Mesendoderm (in vitro differentiated cells): ENCODE measurements around the gene SULT1C2.
"Not testable (repeated sequence)": the region's sequence is repeated elsewhere in the genome, so short reads cannot be mapped to it uniquely, and the experiment has no call there.

ENCODE experiments used
- DNase-seq: peaks from one replicate; pipeline ENCODE4 v3.0.0; 2013
- H2AK5ac ChIP-seq: 2 replicates; pipeline ENCODE4 v1.6.1; 2013; ENCODE audit warnings: low read length, inconsistent platforms
- H2BK120ac ChIP-seq: 2 replicates; pipeline ENCODE4 v1.6.1; 2013; ENCODE audit warnings: low read depth, mild to moderate bottlenecking, low read length, moderate library complexity, mixed read lengths
- H2BK15ac ChIP-seq: replicated peaks from 2 replicates; pipeline ENCODE4 v1.6.1; 2013; ENCODE audit warnings: low read depth, mild to moderate bottlenecking, moderate library complexity
- H2BK5ac ChIP-seq: 2 replicates; pipeline ENCODE4 v1.6.1; 2013; ENCODE audit warnings: low read length, inconsistent platforms
- H3K18ac ChIP-seq: 2 replicates; pipeline ENCODE4 v1.6.1; 2013; ENCODE audit warnings: mild to moderate bottlenecking, low read length, mixed read lengths
- H3K23ac ChIP-seq: one replicate; pipeline ENCODE4 v1.6.1; 2013; ENCODE audit warnings: low read length
- H3K27ac ChIP-seq: 2 replicates; pipeline ENCODE4 v1.5.1; 2013; ENCODE audit warnings: low read depth, mild to moderate bottlenecking, inconsistent platforms, low read length, moderate library complexity
- H3K27me3 ChIP-seq: 2 replicates; pipeline ENCODE4 v1.6.1; 2013; ENCODE audit warnings: low read length, control low read depth, mild to moderate bottlenecking, inconsistent platforms; ENCODE audit not compliant: insufficient read depth, poor library complexity
- H3K36me3 ChIP-seq: 2 replicates; pipeline ENCODE4 v1.6.1; 2013; ENCODE audit warnings: low read length, inconsistent platforms; ENCODE audit not compliant: control insufficient read depth, insufficient read depth
- H3K4ac ChIP-seq: one replicate; pipeline ENCODE4 v1.6.1; 2013; ENCODE audit warnings: low read depth, mild to moderate bottlenecking, low read length, moderate library complexity
- H3K4me1 ChIP-seq: 2 replicates; pipeline ENCODE4 v1.6.1; 2013; ENCODE audit warnings: low read depth, low read length, inconsistent platforms; ENCODE audit not compliant: control insufficient read depth
- H3K4me2 ChIP-seq: 2 replicates; pipeline ENCODE4 v1.6.1; 2013; ENCODE audit warnings: low read length
- H3K4me3 ChIP-seq: 2 replicates; pipeline ENCODE4 v1.5.1; 2013; ENCODE audit warnings: mild to moderate bottlenecking, low read length
- H3K56ac ChIP-seq: one replicate; pipeline ENCODE4 v1.6.1; 2013; ENCODE audit warnings: low read length
- H3K79me1 ChIP-seq: 2 replicates; pipeline ENCODE4 v1.6.1; 2013; ENCODE audit warnings: low read length, inconsistent platforms
- H3K79me2 ChIP-seq: 2 replicates; pipeline ENCODE4 v1.6.1; 2013; ENCODE audit warnings: mild to moderate bottlenecking, low read length; ENCODE audit not compliant: control insufficient read depth, insufficient read depth
- H3K9ac ChIP-seq: 2 replicates; pipeline ENCODE4 v1.6.1; 2013; ENCODE audit warnings: low read length, inconsistent platforms
- H4K5ac ChIP-seq: one replicate; pipeline ENCODE4 v1.6.1; 2013; ENCODE audit warnings: low read length
- H4K8ac ChIP-seq: one replicate; pipeline ENCODE4 v1.6.1; 2013; ENCODE audit warnings: low read depth, mild to moderate bottlenecking, control low read depth, low read length, moderate library complexity
- WGBS: extraction: QIAGEN DNeasy Blood & Tissue Kit; methylation state at CpG from one replicate; pipeline ENCODE4 v1.1.7; 2013; ENCODE audit warnings: low lambda C conversion rate, missing lambda C conversion rate; ENCODE audit not compliant: insufficient coverage; ENCODE audit errors: extremely low coverage; 5-methylcytosine and 5-hydroxymethylcytosine counted together

SULT1C2 gene

GRCh38 chr2:108278631-108279030, 10.1 kb upstream of the SULT1C2 start:
- no peak overlapping the region for H3K4me2 ChIP-seq
- H3K79me1 ChIP-seq = no peaks in the 10 kb centered on the region
- no peak overlapping the region for H3K4me3 ChIP-seq
- H3K79me2 ChIP-seq = no peaks in the 10 kb centered on the region
- H3K4ac ChIP-seq = no peak overlapping the region
- no peak overlapping the region for H4K5ac ChIP-seq
- H3K27ac ChIP-seq = no peak overlapping the region
- no peak overlapping the region for H3K18ac ChIP-seq
- no peak overlapping the region for H2AK5ac ChIP-seq
- H3K9ac ChIP-seq = no peak overlapping the region
- no peak overlapping the region for H3K23ac ChIP-seq
- WGBS = no CpG with 5 or more reads among the region's 2 CpGs
- DNase-seq = no peak
- H3K4me1 ChIP-seq = no peaks in the 10 kb centered on the region
- H3K56ac ChIP-seq = no peak overlapping the region
- no peak overlapping the region for H2BK15ac ChIP-seq
- no peaks in the 10 kb centered on the region for H3K27me3 ChIP-seq
- H2BK120ac ChIP-seq = no peak overlapping the region
- H3K36me3 ChIP-seq = no peaks in the 10 kb centered on the region
- H4K8ac ChIP-seq = no peak overlapping the region
- H2BK5ac ChIP-seq = no peak overlapping the region

GRCh38 chr2:108279468-108279867, 9.2 kb upstream of the SULT1C2 start:
- H2AK5ac ChIP-seq = no peak overlapping the region
- H3K27ac ChIP-seq = no peak overlapping the region
- H3K4me3 ChIP-seq = no peak overlapping the region
- H3K56ac ChIP-seq = no peak overlapping the region
- no peak overlapping the region for H3K18ac ChIP-seq
- H3K9ac ChIP-seq = no peak overlapping the region
- H3K4ac ChIP-seq = no peak overlapping the region
- no peak for DNase-seq
- H2BK15ac ChIP-seq = no peak overlapping the region
- no peaks in the 10 kb centered on the region for H3K27me3 ChIP-seq
- no peaks in the 10 kb centered on the region for H3K79me1 ChIP-seq
- no peaks in the 10 kb centered on the region for H3K36me3 ChIP-seq
- no peaks in the 10 kb centered on the region for H3K79me2 ChIP-seq
- H3K4me1 ChIP-seq = no peaks in the 10 kb centered on the region
- no peak overlapping the region for H4K8ac ChIP-seq
- H3K23ac ChIP-seq = no peak overlapping the region
- no peak overlapping the region for H2BK5ac ChIP-seq
- no peak overlapping the region for H4K5ac ChIP-seq
- H3K4me2 ChIP-seq = no peak overlapping the region
- no CpG with 5 or more reads among the region's 5 CpGs for WGBS
- no peak overlapping the region for H2BK120ac ChIP-seq

GRCh38 chr2:108280466-108280865, 8.2 kb upstream of the SULT1C2 start:
- Histone ChIP-seq H4K5ac (no peak overlapping the region), H3K23ac (no peak overlapping the region), H3K4me2 (no peak overlapping the region), H3K79me1 (no peaks in the 10 kb centered on the region), H3K36me3 (no peaks in the 10 kb centered on the region), H3K27ac (no peak overlapping the region), H2BK5ac (no peak overlapping the region), H2BK120ac (no peak overlapping the region), H3K56ac (no peak overlapping the region), H2AK5ac (no peak overlapping the region), H3K4me1 (no peaks in the 10 kb centered on the region), H2BK15ac (no peak overlapping the region), H3K79me2 (no peaks in the 10 kb centered on the region), H3K9ac (no peak overlapping the region), H3K27me3 (no peaks in the 10 kb centered on the region), H3K4ac (no peak overlapping the region), H4K8ac (no peak overlapping the region), H3K18ac (no peak overlapping the region), H3K4me3 (no peak overlapping the region)
- WGBS = no CpG with 5 or more reads among the region's 3 CpGs
- DNase-seq = no peak

- H2BK15ac ChIP-seq, H3K79me2 ChIP-seq, H3K9ac ChIP-seq, H4K5ac ChIP-seq, H4K8ac ChIP-seq, H2AK5ac ChIP-seq, H3K23ac ChIP-seq, DNase-seq, H3K4ac ChIP-seq, H3K4me1 ChIP-seq, H3K18ac ChIP-seq, H3K27me3 ChIP-seq, H3K36me3 ChIP-seq, H2BK5ac ChIP-seq, H3K27ac ChIP-seq, H2BK120ac ChIP-seq, H3K56ac ChIP-seq, H3K79me1 ChIP-seq, H3K4me2 ChIP-seq, H3K4me3 ChIP-seq: not testable (repeated sequence)
- no CpG with 5 or more reads among the region's 7 CpGs for WGBS
Measured at GRCh38 chr2:108284566-108284965, 4.1 kb upstream of the SULT1C2 start.

- no peaks in the 10 kb centered on the region for H3K27me3 ChIP-seq
- WGBS = no CpG with 5 or more reads among the region's 5 CpGs
- no peak overlapping the region for H2BK5ac ChIP-seq
- no peaks in the 10 kb centered on the region for H3K79me1 ChIP-seq
- H2BK120ac ChIP-seq = no peak overlapping the region
- no peak overlapping the region for H3K4ac ChIP-seq
- H3K27ac ChIP-seq = no peak overlapping the region
- no peaks in the 10 kb centered on the region for H3K36me3 ChIP-seq
- no peak for DNase-seq
- no peak overlapping the region for H2BK15ac ChIP-seq
- H3K56ac ChIP-seq = no peak overlapping the region
- no peak overlapping the region for H3K23ac ChIP-seq
- H4K8ac ChIP-seq = no peak overlapping the region
- H3K18ac ChIP-seq = no peak overlapping the region
- no peaks in the 10 kb centered on the region for H3K79me2 ChIP-seq
- no peak overlapping the region for H4K5ac ChIP-seq
- H3K9ac ChIP-seq = no peak overlapping the region
- no peak overlapping the region for H3K4me3 ChIP-seq
- H3K4me1 ChIP-seq = peaks cover 4% of the 10 kb centered on the region
- no peak overlapping the region for H3K4me2 ChIP-seq
- H2AK5ac ChIP-seq = no peak overlapping the region
Measured at GRCh38 chr2:108285616-108286015, 3.1 kb upstream of the SULT1C2 start.

GRCh38 chr2:108287169-108287568, 1.5 kb upstream of the SULT1C2 start:
- no peaks in the 10 kb centered on the region for H3K27me3 ChIP-seq
- no peaks in the 10 kb centered on the region for H3K79me2 ChIP-seq
- H2BK5ac ChIP-seq = no peak overlapping the region
- no peak overlapping the region for H3K23ac ChIP-seq
- H2BK15ac ChIP-seq = no peak overlapping the region
- no peaks in the 10 kb centered on the region for H3K36me3 ChIP-seq
- H4K5ac ChIP-seq = no peak overlapping the region
- H2AK5ac ChIP-seq = no peak overlapping the region
- no peak overlapping the region for H3K4me2 ChIP-seq
- H3K9ac ChIP-seq = no peak overlapping the region
- no peak overlapping the region for H3K56ac ChIP-seq
- no peak overlapping the region for H2BK120ac ChIP-seq
- no peak overlapping the region for H3K4ac ChIP-seq
- H3K18ac ChIP-seq = no peak overlapping the region
- no peak overlapping the region for H3K27ac ChIP-seq
- DNase-seq = no peak
- peaks cover 4% of the 10 kb centered on the region for H3K4me1 ChIP-seq
- no CpG with 5 or more reads among the region's 2 CpGs for WGBS
- no peaks in the 10 kb centered on the region for H3K79me1 ChIP-seq
- no peak overlapping the region for H4K8ac ChIP-seq
- no peak overlapping the region for H3K4me3 ChIP-seq
